Measurements from ENCODE around the gene PUM1. TPM values are rescaled to one million over a fixed set of nuclear protein-coding genes. Genes with fewer than 3 reads are reported as not detected.

Gene PUM1
- total and polyA plus RNA-seq, 2 of the 4 experiments (the other 2 are of a cell fraction), result 75.4 to 137 TPM

- peaks cover 18% of the 10 kb centered on the region for H3K9me1 ChIP-seq (ENCODE audit: insufficient read depth, low read length)
- CTCF ChIA-PET, result no interaction called here
- H3K14ac ChIP-seq (replicated peaks; ENCODE audit: low read depth, low read length), result 0 out of 2 replicates have a peak overlapping the region, but pooled peaks have one; percentile 20
- no peak overlapping the region for H3K4me3 ChIP-seq (ENCODE audit: insufficient read depth, low read depth, low read length)
- H4K8ac ChIP-seq (ENCODE audit: low read depth in 2 of 2, low read length in 2 of 2), result no peak overlapping the region
- no peak for TF ChIP-seq RCOR1 (IDR thresholded peaks at IDR 0.05; ENCODE audit: insufficient replicate concordance, low read length)
- peak; percentile 70; the same call in 1 of the 2 replicates for TF ChIP-seq BHLHE40 (IDR thresholded peaks at IDR 0.05; ENCODE audit: low read depth, low read length)
- 74% methylated on average over 3 of the region's 8 CpGs; no CpG with 5 or more reads in 1 of the 2 experiments for WGBS, 2 experiments (ENCODE audit: extremely low coverage in 2 of 2, insufficient read length in 1 of 2)
- no peak overlapping the region for H3K9ac ChIP-seq (ENCODE audit: low read depth, low read length)
- no peak overlapping the region for H4K91ac ChIP-seq (ENCODE audit: insufficient read depth, low read depth, low read length)
- peaks cover 34% of the 10 kb centered on the region for H3K36me3 ChIP-seq (ENCODE audit: control insufficient read depth, insufficient read depth, low read length)
- no peak overlapping the region for H3K18ac ChIP-seq (ENCODE audit: low read depth, low read length)
- no peak overlapping the region for H3K23ac ChIP-seq (ENCODE audit: low read depth, low read length)
- no peak overlapping the region for H3K56ac ChIP-seq (ENCODE audit: extremely low read depth, insufficient read depth, low read length)
- H3K4me1 ChIP-seq (ENCODE audit: control insufficient read depth, insufficient read depth, low read length), result peaks cover 13% of the 10 kb centered on the region
- H2BK20ac ChIP-seq (ENCODE audit: low read depth, low read length), result no peak overlapping the region
- peak overlapping the region; percentile 18; the same call in 1 of the 2 replicates for H2AK5ac ChIP-seq (ENCODE audit: low read depth, low read length)
- H3K79me1 ChIP-seq (ENCODE audit: low read depth in 1 of 2, low read length in 2 of 2), result peaks cover 39 to 76% of the 10 kb centered on the region in 2 experiments
- no peak overlapping the region for H2BK15ac ChIP-seq (ENCODE audit: low read depth, low read length)
- H3K27ac ChIP-seq (ENCODE audit: insufficient read depth, low read length), result peak overlapping the region; percentile 18; the same call in 1 of the 2 replicates
- peak; percentile 70 for DNase-seq
- intact Hi-C loops (cut with micrococcal nuclease), result no loop called here
- H2AFZ ChIP-seq (replicated peaks; ENCODE audit: low read length, poor library complexity), result no peak overlapping the region
- H3K4ac ChIP-seq (ENCODE audit: low read depth, low read length), result peak overlapping the region; percentile 26; the same call in 1 of the 2 replicates
- ATAC-seq (ENCODE audit: low read depth), result peak; percentile 69
- POLR2A ChIA-PET (ENCODE audit: unreplicated experiment), result no interaction called here
- peak overlapping the region; percentile 1 for H2BK5ac ChIP-seq (ENCODE audit: low read depth, low read length, poor library complexity, severe bottlenecking)
- in situ Hi-C loops (cut with MboI; ENCODE audit: low sequenced_read_pairs), result no loop called here
- no peaks in the 10 kb centered on the region for H3K9me3 ChIP-seq (ENCODE audit: control insufficient read depth, insufficient read depth, low read length)
- dilution Hi-C loops (cut with HindIII; ENCODE audit: low sequenced_read_pairs, unreplicated experiment), result no loop called here
- no peaks in the 10 kb centered on the region for H3K27me3 ChIP-seq (ENCODE audit: control insufficient read depth, insufficient read depth, low read length)
- H2AK9ac ChIP-seq (replicated peaks; ENCODE audit: low read depth, low read length, poor library complexity), result no peak overlapping the region
- H2BK120ac ChIP-seq (ENCODE audit: low read depth, low read length), result no peak overlapping the region
- H4K5ac ChIP-seq (ENCODE audit: low read depth, low read length), result no peak overlapping the region
- H4K20me1 ChIP-seq (ENCODE audit: insufficient read depth, low read length), result peaks cover 32% of the 10 kb centered on the region
- BruUV-seq (replicated peaks), result no TSS peak
- H3K4me2 ChIP-seq (ENCODE audit: low read depth, low read length), result peak overlapping the region; percentile 5; the same call in 1 of the 2 replicates
Observed at GRCh38 chr1:30966690-30967369, 98.7 kb downstream of the PUM1 start.

Measured in IMR-90 (cell line).